Thyroid gland (tissue), 4 donors: ENCODE results near the gene PTPN4.

Source experiments
- CTCF ChIP-seq, 6 experiments: fragments of 200-600 bp in 3 of 6; fragments of 450-650 bp in 3 of 6; sonication (generic) in 3 of 6; IDR thresholded peaks; one replicate each; pipeline ENCODE4 v1.5.1; 2016 to 2019; ENCODE audit warnings: antibody characterized with exemption in 6 of 6, mild to moderate bottlenecking in 2 of 6, inconsistent platforms in 1 of 6, moderate library complexity in 1 of 6
- POLR2A ChIP-seq, 2 donors: fragments of 450-650 bp; IDR thresholded peaks; one replicate each; pipeline ENCODE4 v1.6.1; 2017; ENCODE audit warnings: antibody characterized with exemption in 2 of 2, mild to moderate bottlenecking in 2 of 2, moderate library complexity in 1 of 2

GRCh38 chr2:120018549-120018948 lies 258.8 kb downstream of the PTPN4 start:
- TF ChIP-seq CTCF (IDR thresholded peaks at IDR 0.05) (no peak), POLR2A (IDR thresholded peaks at IDR 0.05) (no peak)
